Measurements from ENCODE around the gene POU2F2.

POU2F2 gene

DNA sequence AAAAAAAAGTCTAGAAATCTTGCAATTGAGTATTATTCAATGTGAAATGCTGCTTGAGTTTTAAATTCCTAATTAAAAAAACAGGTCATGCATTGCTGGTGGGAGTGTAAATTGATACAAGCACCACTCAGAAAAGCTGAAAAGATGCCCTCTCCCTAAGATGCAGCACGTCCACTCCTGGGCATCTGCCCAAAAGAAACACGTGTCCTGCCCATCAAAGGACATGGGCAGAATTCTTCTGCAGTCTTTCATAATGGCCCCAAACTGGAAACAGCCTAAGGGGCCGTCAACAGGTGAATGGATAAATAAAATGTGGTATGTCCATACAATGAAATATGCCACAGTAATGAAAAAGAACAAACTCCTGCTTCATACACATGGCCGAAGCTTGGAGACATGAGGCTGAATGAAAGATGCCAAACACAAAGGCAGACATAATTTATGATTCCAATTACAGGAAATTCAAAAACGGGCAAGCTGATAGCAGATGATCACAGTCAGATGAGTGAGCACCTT lies 7.8 kb downstream of the POU2F2 start:
- DNase-seq (ENCODE audit: low read depth) = no peak
- TF ChIP-seq, protein P1, sequence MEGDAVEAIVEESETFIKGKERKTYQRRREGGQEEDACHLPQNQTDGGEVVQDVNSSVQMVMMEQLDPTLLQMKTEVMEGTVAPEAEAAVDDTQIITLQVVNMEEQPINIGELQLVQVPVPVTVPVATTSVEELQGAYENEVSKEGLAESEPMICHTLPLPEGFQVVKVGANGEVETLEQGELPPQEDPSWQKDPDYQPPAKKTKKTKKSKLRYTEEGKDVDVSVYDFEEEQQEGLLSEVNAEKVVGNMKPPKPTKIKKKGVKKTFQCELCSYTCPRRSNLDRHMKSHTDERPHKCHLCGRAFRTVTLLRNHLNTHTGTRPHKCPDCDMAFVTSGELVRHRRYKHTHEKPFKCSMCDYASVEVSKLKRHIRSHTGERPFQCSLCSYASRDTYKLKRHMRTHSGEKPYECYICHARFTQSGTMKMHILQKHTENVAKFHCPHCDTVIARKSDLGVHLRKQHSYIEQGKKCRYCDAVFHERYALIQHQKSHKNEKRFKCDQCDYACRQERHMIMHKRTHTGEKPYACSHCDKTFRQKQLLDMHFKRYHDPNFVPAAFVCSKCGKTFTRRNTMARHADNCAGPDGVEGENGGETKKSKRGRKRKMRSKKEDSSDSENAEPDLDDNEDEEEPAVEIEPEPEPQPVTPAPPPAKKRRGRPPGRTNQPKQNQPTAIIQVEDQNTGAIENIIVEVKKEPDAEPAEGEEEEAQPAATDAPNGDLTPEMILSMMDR (IDR thresholded peaks at IDR 0.05; ENCODE audit: low read depth, low read length, missing control alignments) = no peak
- H3K4me3 ChIP-seq (ENCODE audit: low read depth, low read length) = no peak overlapping the region

DNA sequence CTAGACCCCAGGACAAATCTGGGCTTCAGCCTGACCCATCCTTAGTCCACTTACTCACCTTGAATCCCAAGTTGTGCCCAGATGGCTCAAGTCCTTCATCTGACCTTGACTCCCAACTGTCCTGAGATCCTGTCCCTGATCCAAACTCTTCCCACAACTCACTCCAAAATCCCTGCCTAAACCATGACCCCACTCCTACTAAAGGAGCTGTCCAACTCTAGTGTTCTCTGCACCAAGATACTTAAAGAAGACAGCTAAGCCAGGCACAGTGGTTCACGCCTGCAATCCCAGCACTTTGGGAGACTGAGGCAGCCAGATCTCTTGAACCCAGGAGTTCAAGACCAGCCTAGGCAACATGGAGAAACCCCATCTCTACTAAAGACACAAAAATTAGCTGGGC lies 8.5 kb downstream of the POU2F2 start:
- TF ChIP-seq, protein P1 (IDR thresholded peaks at IDR 0.05; ENCODE audit: low read depth, low read length, missing control alignments) = no peak
- H3K4me3 ChIP-seq (ENCODE audit: low read depth, low read length) = no peak overlapping the region
- DNase-seq (ENCODE audit: low read depth) = no peak

DNA sequence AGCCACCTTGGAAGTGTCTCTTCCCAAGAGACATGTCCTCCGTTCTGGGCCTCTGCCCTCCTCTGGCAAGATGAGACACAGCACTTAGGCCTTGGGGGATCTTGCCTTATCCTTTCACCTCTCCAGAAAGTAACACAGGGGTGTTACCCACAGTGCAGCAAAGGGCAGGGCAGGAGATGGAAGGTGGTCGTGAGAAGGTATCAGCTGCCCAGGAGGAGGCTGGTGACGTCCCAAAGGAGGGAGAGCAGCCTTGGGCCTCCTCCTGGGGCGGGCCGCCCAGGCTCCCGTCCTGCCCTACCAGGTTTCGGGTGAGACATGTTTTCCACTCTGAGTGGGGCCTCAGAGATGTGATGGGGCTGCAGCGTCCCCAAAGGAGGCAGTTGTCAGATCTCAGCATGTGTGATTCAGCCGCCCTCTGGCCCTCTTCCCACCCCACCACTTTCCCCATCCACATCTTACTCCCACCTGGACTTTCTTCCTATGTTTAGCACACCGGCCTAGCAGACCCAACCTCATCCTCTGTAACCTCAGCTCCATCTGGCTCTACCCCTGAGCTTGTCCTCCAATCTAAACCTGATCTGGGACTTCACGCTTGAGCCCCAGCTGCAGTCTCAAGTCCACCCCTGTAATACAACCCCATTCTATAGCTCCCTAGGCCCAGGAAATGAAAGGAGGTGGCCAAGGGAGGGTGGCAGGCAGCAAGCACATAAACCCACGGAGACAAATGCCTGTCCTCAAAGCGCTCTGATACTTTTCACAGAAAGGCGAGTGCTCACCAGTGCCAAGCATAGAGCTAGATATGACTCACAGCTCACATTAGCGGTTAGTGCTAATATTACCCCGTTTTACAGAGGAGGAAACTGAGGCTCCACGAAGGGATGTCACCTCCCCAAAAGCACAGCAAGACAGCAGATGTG lies 9.3 kb downstream of the POU2F2 start:
- TF ChIP-seq, protein P1 (IDR thresholded peaks at IDR 0.05; ENCODE audit: low read depth, low read length, missing control alignments) = peak; percentile 34
- H3K4me3 ChIP-seq (ENCODE audit: low read depth, low read length) = peak overlapping the region; percentile 37
- DNase-seq (ENCODE audit: low read depth) = no peak

DNA sequence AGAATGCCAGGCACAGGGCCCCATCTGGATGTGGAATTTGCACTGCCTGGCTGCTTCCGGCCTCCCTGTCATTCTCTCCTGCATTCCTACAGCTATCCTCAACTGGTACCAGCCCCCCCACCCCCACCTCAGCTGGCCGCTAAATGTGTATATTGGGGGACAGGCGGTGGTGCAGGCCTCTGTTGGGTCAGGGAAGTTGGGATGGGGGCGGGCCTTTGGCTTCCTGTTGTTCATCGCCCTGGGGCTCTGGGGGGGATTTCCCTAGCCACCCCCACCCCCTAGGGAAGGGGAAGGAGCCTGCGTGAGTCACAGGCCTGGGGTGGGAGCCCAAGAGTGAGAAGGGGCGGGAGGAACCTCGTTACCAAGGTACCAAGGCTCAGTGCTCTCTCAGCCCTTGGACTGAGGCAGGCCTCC lies 10.6 kb downstream of the POU2F2 start:
- TF ChIP-seq, protein P1 (IDR thresholded peaks at IDR 0.05; ENCODE audit: low read depth, low read length, missing control alignments) = no peak
- no peak for DNase-seq (ENCODE audit: low read depth)

DNA sequence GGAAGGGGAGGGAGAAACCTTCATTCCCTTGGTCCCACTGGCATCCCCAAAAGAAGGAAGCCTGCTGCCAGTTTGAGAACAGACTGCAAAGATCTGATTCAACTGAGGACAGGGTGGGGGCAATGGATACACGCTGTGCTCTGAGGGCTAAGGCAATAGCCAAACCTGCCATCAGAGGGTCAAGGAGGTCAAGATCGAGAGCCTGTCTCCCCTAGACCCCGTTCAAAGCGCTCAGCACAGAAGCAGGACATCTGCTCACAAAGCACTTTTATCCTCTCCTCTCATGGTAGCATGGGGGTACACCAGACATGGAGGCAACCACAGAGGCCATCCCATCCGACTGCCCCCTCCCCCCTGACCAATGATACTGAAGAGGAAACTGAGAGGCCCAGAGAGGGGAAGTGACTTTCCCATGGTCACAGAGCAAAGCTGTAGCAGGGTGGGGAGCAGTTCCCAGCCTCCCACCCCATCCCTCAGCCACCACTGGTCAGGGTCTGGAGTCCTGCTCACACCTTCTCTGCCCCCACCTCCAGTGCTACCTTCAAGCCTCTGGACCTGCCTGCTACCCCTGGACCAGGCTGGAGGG lies 11.1 kb downstream of the POU2F2 start:
- TF ChIP-seq, protein P1 (IDR thresholded peaks at IDR 0.05; ENCODE audit: low read depth, low read length, missing control alignments) = no peak
- no peak overlapping the region; the same call in 1 of the 2 replicates for H3K4me3 ChIP-seq (ENCODE audit: low read depth, low read length)
- no peak for DNase-seq (ENCODE audit: low read depth)

More for the DNA sequence above, 10.6 kb downstream of the POU2F2 start:
- peak overlapping the region; percentile 37 for H3K4me3 ChIP-seq (ENCODE audit: low read depth, low read length)

DNA sequence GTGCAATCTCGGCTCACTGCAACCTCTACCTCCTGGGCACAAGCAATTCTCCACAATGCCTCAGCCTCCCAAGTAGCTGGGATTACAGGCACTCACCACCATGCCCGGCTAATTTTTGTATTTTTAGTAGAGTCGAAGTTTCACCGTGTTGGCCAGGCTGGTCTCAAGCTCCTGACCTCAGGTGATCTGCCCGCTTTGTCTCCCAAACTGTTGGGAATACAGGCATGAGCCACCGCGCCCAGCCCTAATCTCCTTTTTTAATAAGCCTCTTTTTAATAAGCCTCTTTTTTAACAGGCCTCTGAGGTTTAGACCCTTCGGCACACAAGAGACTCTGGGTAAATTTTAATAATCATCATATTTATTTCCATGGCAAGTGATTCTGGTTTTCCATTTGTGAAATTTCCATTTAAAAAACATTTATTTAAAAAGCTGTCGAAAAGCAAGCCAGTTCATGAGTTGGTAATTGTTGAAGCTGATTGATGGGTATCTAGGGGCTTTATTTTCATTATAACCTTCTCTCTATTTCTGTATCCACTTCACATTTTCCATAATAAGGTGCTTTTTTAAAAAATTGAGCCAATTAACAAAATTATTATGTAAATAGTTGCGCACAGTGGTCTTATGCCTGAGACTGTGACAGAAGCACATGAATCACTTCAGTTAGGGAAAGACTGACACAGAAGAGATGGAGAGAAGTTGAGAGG lies 11.8 kb downstream of the POU2F2 start:
- no peak for DNase-seq (ENCODE audit: low read depth)
- H3K4me3 ChIP-seq (ENCODE audit: low read depth, low read length) = no peak overlapping the region
- TF ChIP-seq, protein P1 (IDR thresholded peaks at IDR 0.05; ENCODE audit: low read depth, low read length, missing control alignments) = no peak

All from GM12864 (cell line).